ENCODE data around the gene GALNS. TPM values are rescaled to one million over a fixed set of nuclear protein-coding genes. Genes with fewer than 3 reads are reported as not detected.

GALNS gene
- total and polyA plus RNA-seq, 2 of the 13 experiments (the other 11 are each of a cell fraction or from before 2014, with no cell fraction given), result 9.2 to 9.8 TPM

DNA sequence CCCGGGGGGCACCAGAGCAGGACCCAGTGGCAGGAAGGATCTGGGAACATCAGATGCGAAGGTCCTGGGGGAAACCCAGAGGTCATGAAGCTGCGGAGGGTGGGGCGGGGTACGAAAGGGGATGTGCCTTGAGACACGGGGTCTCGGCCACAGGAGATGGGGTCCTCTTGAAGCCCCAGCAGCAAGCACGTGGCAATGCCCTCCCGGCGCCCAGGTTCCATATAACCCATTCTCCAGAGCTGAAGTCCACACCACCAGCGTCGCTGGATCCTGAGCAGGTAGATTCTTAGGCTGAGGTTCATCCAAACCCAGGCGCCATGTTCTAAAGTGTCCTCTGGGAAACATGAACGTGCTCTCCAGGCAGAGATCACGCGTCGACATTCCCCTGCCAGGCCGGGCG is 92.7 kb downstream of the GALNS start:
- BruUV-seq (replicated peaks), result no TSS peak
- 0 out of 6 replicates have a peak overlapping the region, but pooled peaks of 1 of the 3 experiments have one; percentile 24 for H3K4me3 ChIP-seq (replicated peaks in 1 of 3; ENCODE audit: insufficient read depth in 1 of 3, low read depth in 2 of 3, low read length in 3 of 3)
- ChIA-PET CTCF (ENCODE audit: low intra/inter-chr PET ratio, low total read pairs) (interaction anchor here (2.1 kb wide), 1 partner anchor 21 kb away, joined by 10 read pairs; the partner anchor contains the start of gene PIEZO1), POLR2A (interaction anchor here (0.6 to 1.6 kb wide), 12 partner anchors 10 to 453 kb away, joined by 3 to 11 read pairs (median 4); partner anchors contain the start of genes APRT, PIEZO1 and ZNF778)
- no peaks in the 10 kb centered on the region for H3K27me3 ChIP-seq (ENCODE audit: control insufficient read depth in 1 of 2, insufficient read depth in 2 of 2, low read length in 2 of 2)
- peaks cover 27% of the 10 kb centered on the region; the same call in 1 of the 2 replicates for H4K20me1 ChIP-seq (ENCODE audit: insufficient read depth, low read length)
- intact Hi-C loops (cut with micrococcal nuclease; ENCODE audit: unreplicated experiment) (no loop called here), in situ Hi-C loops (cut with HindIII; ENCODE audit: extremely low pct_ligation_motif_present, low pct_unique_long_range_greater_than_20kb) (no loop called here)
- peaks cover 63% of the 10 kb centered on the region for H3K4me1 ChIP-seq (ENCODE audit: insufficient read depth, low read length)
- WGBS (ENCODE audit: low lambda C conversion rate), result 94% methylated on average over 19 of the region's 19 CpGs
- H3K9me3 ChIP-seq (ENCODE audit: low read length), result no peaks in the 10 kb centered on the region
- no peak overlapping the region for H2AFZ ChIP-seq (ENCODE audit: low read length)
- H3K79me2 ChIP-seq (ENCODE audit: insufficient read depth, low read length), result peaks cover 12% of the 10 kb centered on the region
- peak overlapping the region; percentile 37 for H3K4me2 ChIP-seq (ENCODE audit: low read depth, low read length)
- H3K27ac ChIP-seq (ENCODE audit: extremely low read length, insufficient read depth, low read length), result peak overlapping the region; percentile 33
- FAIRE-seq (no peak), ATAC-seq (no peak), DNase-seq (ENCODE audit: low spot score) (no peak)
- H3K9ac ChIP-seq (ENCODE audit: insufficient read depth, low read depth, low read length), result no peak overlapping the region
- no peaks in the 10 kb centered on the region; a peak in 2 of 5 replicates for H3K36me3 ChIP-seq (replicated peaks in 1 of 2; ENCODE audit: control insufficient read depth in 1 of 2, insufficient read depth in 2 of 2, low read length in 2 of 2)
- TF ChIP-seq, protein P1, sequence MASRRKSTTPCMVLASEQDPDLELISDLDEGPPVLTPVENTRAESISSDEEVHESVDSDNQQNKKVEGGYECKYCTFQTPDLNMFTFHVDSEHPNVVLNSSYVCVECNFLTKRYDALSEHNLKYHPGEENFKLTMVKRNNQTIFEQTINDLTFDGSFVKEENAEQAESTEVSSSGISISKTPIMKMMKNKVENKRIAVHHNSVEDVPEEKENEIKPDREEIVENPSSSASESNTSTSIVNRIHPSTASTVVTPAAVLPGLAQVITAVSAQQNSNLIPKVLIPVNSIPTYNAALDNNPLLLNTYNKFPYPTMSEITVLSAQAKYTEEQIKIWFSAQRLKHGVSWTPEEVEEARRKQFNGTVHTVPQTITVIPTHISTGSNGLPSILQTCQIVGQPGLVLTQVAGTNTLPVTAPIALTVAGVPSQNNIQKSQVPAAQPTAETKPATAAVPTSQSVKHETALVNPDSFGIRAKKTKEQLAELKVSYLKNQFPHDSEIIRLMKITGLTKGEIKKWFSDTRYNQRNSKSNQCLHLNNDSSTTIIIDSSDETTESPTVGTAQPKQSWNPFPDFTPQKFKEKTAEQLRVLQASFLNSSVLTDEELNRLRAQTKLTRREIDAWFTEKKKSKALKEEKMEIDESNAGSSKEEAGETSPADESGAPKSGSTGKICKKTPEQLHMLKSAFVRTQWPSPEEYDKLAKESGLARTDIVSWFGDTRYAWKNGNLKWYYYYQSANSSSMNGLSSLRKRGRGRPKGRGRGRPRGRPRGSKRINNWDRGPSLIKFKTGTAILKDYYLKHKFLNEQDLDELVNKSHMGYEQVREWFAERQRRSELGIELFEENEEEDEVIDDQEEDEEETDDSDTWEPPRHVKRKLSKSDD (CRISPR knock-in tag; IDR thresholded peaks at IDR 0.05; ENCODE audit: low read depth), result no peak
- TF ChIP-seq NFYC (CRISPR knock-in tag; IDR thresholded peaks at IDR 0.05) (no peak), PHF8 (CRISPR knock-in tag; IDR thresholded peaks at IDR 0.05) (peak; percentile 13; the same call in 1 of the 2 replicates), SALL2 (CRISPR knock-in tag; IDR thresholded peaks at IDR 0.05) (no peak), PAWR (CRISPR knock-in tag; IDR thresholded peaks at IDR 0.05; ENCODE audit: borderline replicate concordance) (peak; percentile 68; the same call in 1 of the 2 replicates), ZNF598 (CRISPR knock-in tag; IDR thresholded peaks at IDR 0.05; ENCODE audit: borderline replicate concordance) (no peak), MAFG (CRISPR knock-in tag; IDR thresholded peaks at IDR 0.05) (no peak), ZNF510 (CRISPR knock-in tag; IDR thresholded peaks at IDR 0.05; ENCODE audit: low read depth) (0 out of 2 replicates have a peak, but pooled peaks have one; percentile 33), ZNF614 (CRISPR knock-in tag; IDR thresholded peaks at IDR 0.05; ENCODE audit: borderline replicate concordance) (no peak)
- TF ChIP-seq, protein P2, sequence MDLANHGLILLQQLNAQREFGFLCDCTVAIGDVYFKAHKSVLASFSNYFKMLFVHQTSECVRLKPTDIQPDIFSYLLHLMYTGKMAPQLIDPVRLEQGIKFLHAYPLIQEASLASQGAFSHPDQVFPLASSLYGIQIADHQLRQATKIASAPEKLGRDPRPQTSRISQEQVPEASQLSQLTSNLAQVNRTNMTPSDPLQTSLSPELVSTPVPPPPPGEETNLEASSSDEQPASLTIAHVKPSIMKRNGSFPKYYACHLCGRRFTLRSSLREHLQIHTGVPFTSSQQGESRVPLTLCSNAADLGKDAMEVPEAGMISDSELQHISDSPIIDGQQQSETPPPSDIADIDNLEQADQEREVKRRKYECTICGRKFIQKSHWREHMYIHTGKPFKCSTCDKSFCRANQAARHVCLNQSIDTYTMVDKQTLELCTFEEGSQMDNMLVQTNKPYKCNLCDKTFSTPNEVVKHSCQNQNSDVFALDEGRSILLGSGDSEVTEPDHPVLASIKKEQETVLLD (CRISPR knock-in tag; IDR thresholded peaks at IDR 0.05; ENCODE audit: low read depth), result no peak
- TF ChIP-seq, protein P3, sequence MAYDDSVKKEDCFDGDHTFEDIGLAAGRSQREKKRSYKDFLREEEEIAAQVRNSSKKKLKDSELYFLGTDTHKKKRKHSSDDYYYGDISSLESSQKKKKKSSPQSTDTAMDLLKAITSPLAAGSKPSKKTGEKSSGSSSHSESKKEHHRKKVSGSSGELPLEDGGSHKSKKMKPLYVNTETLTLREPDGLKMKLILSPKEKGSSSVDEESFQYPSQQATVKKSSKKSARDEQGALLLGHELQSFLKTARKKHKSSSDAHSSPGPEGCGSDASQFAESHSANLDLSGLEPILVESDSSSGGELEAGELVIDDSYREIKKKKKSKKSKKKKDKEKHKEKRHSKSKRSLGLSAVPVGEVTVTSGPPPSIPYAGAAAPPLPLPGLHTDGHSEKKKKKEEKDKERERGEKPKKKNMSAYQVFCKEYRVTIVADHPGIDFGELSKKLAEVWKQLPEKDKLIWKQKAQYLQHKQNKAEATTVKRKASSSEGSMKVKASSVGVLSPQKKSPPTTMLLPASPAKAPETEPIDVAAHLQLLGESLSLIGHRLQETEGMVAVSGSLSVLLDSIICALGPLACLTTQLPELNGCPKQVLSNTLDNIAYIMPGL (CRISPR knock-in tag; IDR thresholded peaks at IDR 0.05; ENCODE audit: borderline replicate concordance in 1 of 2, low read depth in 1 of 2), result no peak
- TF ChIP-seq, protein P4, sequence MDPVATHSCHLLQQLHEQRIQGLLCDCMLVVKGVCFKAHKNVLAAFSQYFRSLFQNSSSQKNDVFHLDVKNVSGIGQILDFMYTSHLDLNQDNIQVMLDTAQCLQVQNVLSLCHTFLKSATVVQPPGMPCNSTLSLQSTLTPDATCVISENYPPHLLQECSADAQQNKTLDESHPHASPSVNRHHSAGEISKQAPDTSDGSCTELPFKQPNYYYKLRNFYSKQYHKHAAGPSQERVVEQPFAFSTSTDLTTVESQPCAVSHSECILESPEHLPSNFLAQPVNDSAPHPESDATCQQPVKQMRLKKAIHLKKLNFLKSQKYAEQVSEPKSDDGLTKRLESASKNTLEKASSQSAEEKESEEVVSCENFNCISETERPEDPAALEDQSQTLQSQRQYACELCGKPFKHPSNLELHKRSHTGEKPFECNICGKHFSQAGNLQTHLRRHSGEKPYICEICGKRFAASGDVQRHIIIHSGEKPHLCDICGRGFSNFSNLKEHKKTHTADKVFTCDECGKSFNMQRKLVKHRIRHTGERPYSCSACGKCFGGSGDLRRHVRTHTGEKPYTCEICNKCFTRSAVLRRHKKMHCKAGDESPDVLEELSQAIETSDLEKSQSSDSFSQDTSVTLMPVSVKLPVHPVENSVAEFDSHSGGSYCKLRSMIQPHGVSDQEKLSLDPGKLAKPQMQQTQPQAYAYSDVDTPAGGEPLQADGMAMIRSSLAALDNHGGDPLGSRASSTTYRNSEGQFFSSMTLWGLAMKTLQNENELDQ (CRISPR knock-in tag; IDR thresholded peaks at IDR 0.05; ENCODE audit: borderline replicate concordance), result no peak
